LNCaP clone FGC (cell line): ENCODE results near the gene CAPS2.

Experiments
- DNase-seq: peaks from one replicate; pipeline ENCODE4 v3.0.0-alpha.2; 2011; ENCODE audit warnings: low read depth
- H3K4me3 ChIP-seq: 2 replicates; pipeline ENCODE4 v1.5.1; 2011; ENCODE audit warnings: mild to moderate bottlenecking, low read depth, low read length, control low read depth
- CTCF ChIP-seq: IDR thresholded peaks from 2 replicates; pipeline ENCODE4 v1.5.1; 2012; ENCODE audit warnings: mild to moderate bottlenecking; ENCODE audit not compliant: control insufficient read depth, insufficient read depth; ENCODE audit errors: extremely low read depth

Gene CAPS2

GRCh38 chr12:75289753-75290152 is 40.4 kb downstream of the CAPS2 start:
- peak; percentile 57 for TF ChIP-seq CTCF
- H3K4me3 ChIP-seq = no peak overlapping the region
- no peak for DNase-seq

GRCh38 chr12:75288860-75289259 is 41.3 kb downstream of the CAPS2 start:
- H3K4me3 ChIP-seq = no peak overlapping the region
- TF ChIP-seq CTCF = no peak
- no peak for DNase-seq

- H3K4me3 ChIP-seq = no peak overlapping the region
- DNase-seq = no peak
- TF ChIP-seq CTCF = no peak
Measured at GRCh38 chr12:75275702-75276101, 54.4 kb downstream of the CAPS2 start.

- DNase-seq = no peak
- TF ChIP-seq CTCF = no peak
- H3K4me3 ChIP-seq = no peak overlapping the region
Measured at GRCh38 chr12:75271576-75271975, 58.5 kb downstream of the CAPS2 start.

GRCh38 chr12:75270157-75270556 is 60.0 kb downstream of the CAPS2 start:
- H3K4me3 ChIP-seq = no peak overlapping the region
- DNase-seq = no peak
- TF ChIP-seq CTCF = no peak

GRCh38 chr12:75269209-75269608 is 60.9 kb downstream of the CAPS2 start:
- H3K4me3 ChIP-seq = no peak overlapping the region
- no peak for TF ChIP-seq CTCF
- DNase-seq = no peak

GRCh38 chr12:75260316-75260715 is 69.8 kb downstream of the CAPS2 start:
- TF ChIP-seq CTCF = no peak
- DNase-seq = no peak
- no peak overlapping the region for H3K4me3 ChIP-seq
